CD14-positive monocyte (primary cell): Measurements from ENCODE around the gene EVX2. TPM values are rescaled to one million over a fixed set of nuclear protein-coding genes. Genes with fewer than 3 reads are reported as not detected.

Experiments used
- DNase-seq, 3 donors: peaks; one replicate each; pipeline ENCODE4 v3.0.0-alpha.2; 2011 to 2022
- H2AFZ ChIP-seq: 2 replicates; pipeline ENCODE4 v1.6.0; 2012; ENCODE audit warnings: mild to moderate bottlenecking, low read depth, low read length, inconsistent platforms; ENCODE audit not compliant: insufficient read depth, poor library complexity, severe bottlenecking
- H3K27ac ChIP-seq, 2 donors: 1 replicate in 1 of 2; 2 replicates in 1 of 2; pipeline ENCODE4 v1.5.1; 2012 to 2013; ENCODE audit warnings: low read length in 2 of 2, control low read depth in 1 of 2, inconsistent platforms in 1 of 2, low read depth in 1 of 2, mild to moderate bottlenecking in 1 of 2
- H3K27me3 ChIP-seq, 2 donors: one replicate each; pipeline versions ENCODE4 v1.6.0 to v1.6.1; 2011 to 2013; ENCODE audit warnings: low read length in 2 of 2; ENCODE audit not compliant: control insufficient read depth in 2 of 2, insufficient read depth in 2 of 2
- H3K36me3 ChIP-seq, 2 donors: replicated peaks in 1 of 2; 1 replicate in 1 of 2; 2 replicates in 1 of 2; pipeline versions ENCODE4 v1.5.1 to v1.6.1; 2012 to 2013; ENCODE audit warnings: low read length in 2 of 2, control low read depth in 1 of 2, inconsistent platforms in 1 of 2, mild to moderate bottlenecking in 1 of 2; ENCODE audit not compliant: insufficient read depth in 2 of 2, control insufficient read depth in 1 of 2
- H3K4me1 ChIP-seq, 2 donors: 1 replicate in 1 of 2; 2 replicates in 1 of 2; pipeline versions ENCODE4 v1.5.1 to v1.6.1; 2012 to 2013; ENCODE audit warnings: low read length in 2 of 2, control low read depth in 1 of 2, inconsistent platforms in 1 of 2, mild to moderate bottlenecking in 1 of 2, moderate library complexity in 1 of 2; ENCODE audit not compliant: insufficient read depth in 2 of 2, control insufficient read depth in 1 of 2
- H3K4me2 ChIP-seq: replicated peaks from 2 replicates; pipeline ENCODE3; 2012; ENCODE audit warnings: low read length, moderate library complexity, mild to moderate bottlenecking; ENCODE audit not compliant: poor library complexity, severe bottlenecking; ENCODE audit errors: extremely low read depth
- H3K4me3 ChIP-seq, 3 experiments: fragments of 200-600 bp in 1 of 3; sonication (generic) in 1 of 3; replicated peaks in 1 of 3; 1 replicate in 2 of 3; 2 replicates in 1 of 3; pipeline ENCODE4 v1.5.1; 2011 to 2013; ENCODE audit warnings: low read length in 3 of 3, mild to moderate bottlenecking in 3 of 3, control low read depth in 2 of 3, low read depth in 2 of 3, inconsistent platforms in 1 of 3, moderate library complexity in 1 of 3
- H3K79me2 ChIP-seq: 2 replicates; pipeline ENCODE4 v1.6.0; 2012; ENCODE audit warnings: mild to moderate bottlenecking, control low read depth, inconsistent platforms, low read length, moderate library complexity; ENCODE audit not compliant: insufficient read depth
- H3K9ac ChIP-seq: 2 replicates; pipeline ENCODE4 v1.6.0; 2017; ENCODE audit warnings: low read length, mild to moderate bottlenecking; ENCODE audit not compliant: insufficient read depth, poor library complexity, severe bottlenecking
- H3K9me3 ChIP-seq, 2 donors: replicated peaks in 1 of 2; 1 replicate in 1 of 2; 2 replicates in 1 of 2; pipeline versions ENCODE4 v1.5.1 to v1.6.1; 2012 to 2013; ENCODE audit warnings: low read length in 2 of 2, control low read depth in 1 of 2; ENCODE audit not compliant: control insufficient read depth in 1 of 2, insufficient read depth in 1 of 2
- H4K20me1 ChIP-seq: 2 replicates; pipeline ENCODE4 v1.6.0; 2012; ENCODE audit warnings: mild to moderate bottlenecking, low read length, control low read depth, moderate library complexity; ENCODE audit not compliant: insufficient read depth
- H3K27ac Mint-ChIP-seq, 7 donors: one replicate each; pipeline ENCODE4 v1.8.0; 2020; ENCODE audit warnings: mild to moderate bottlenecking in 7 of 7, mixed read lengths in 7 of 7, moderate library complexity in 6 of 7, inconsistent platforms in 2 of 7
- H3K27me3 Mint-ChIP-seq, 3 donors: one replicate each; pipeline ENCODE4 v1.8.0; 2021 to 2022; ENCODE audit warnings: low read depth in 3 of 3, mild to moderate bottlenecking in 3 of 3, mixed read lengths in 3 of 3, moderate library complexity in 3 of 3, inconsistent platforms in 1 of 3
- H3K36me3 Mint-ChIP-seq, 2 donors: one replicate each; pipeline ENCODE4 v1.8.0; 2020; ENCODE audit warnings: mixed read lengths in 2 of 2, inconsistent platforms in 1 of 2, mild to moderate bottlenecking in 1 of 2
- H3K4me1 Mint-ChIP-seq: one replicate; pipeline ENCODE4 v1.8.0; 2020; ENCODE audit warnings: mild to moderate bottlenecking, mixed read lengths
- H3K4me3 Mint-ChIP-seq, 2 donors: one replicate each; pipeline ENCODE4 v1.8.0; 2020; ENCODE audit warnings: mild to moderate bottlenecking in 2 of 2, mixed read lengths in 2 of 2, moderate library complexity in 1 of 2
- H3K9me3 Mint-ChIP-seq, 7 donors: one replicate each; pipeline ENCODE4 v1.8.0; 2020 to 2022; ENCODE audit warnings: mixed read lengths in 7 of 7, mild to moderate bottlenecking in 6 of 7, moderate library complexity in 6 of 7, inconsistent platforms in 2 of 7
- whole genome bisulfite sequencing: methylation state at CpG from one replicate; pipeline ENCODE4 v1.1.5; 2013; ENCODE audit warnings: missing lambda C conversion rate; ENCODE audit not compliant: insufficient coverage; 5-methylcytosine and 5-hydroxymethylcytosine counted together
- intact Hi-C, 2 donors: fragments of 100-400 bp; cut with micrococcal nuclease; formaldehyde crosslinking; loops; one replicate each; pipeline versions ENCODE4 v1.15.0 to v1.15.1; 2023
- polyA plus RNA-seq, 3 donors: library from polyadenylated mRNA; depleted of rRNA in 1 of 3; unstranded in 2 of 3; stranded (reverse) in 1 of 3; fragments of 300-500 nt in 2 of 3; fragments of >200 nt in 1 of 3; fragmentation: Illumina TruSeq in 2 of 3; gene quantifications; 1 replicate in 2 of 3; 2 replicates in 1 of 3; pipeline ENCODE4 v1.2.3, GENCODE V29; 2012 to 2021
- TF ChIP-seq, protein P1 (sequence below): fragments of 200-600 bp; IDR thresholded peaks from one replicate; pipeline ENCODE4 v1.8.0; 2022; ENCODE audit warnings: antibody characterized with exemption, mild to moderate bottlenecking

EVX2 gene
- polyA plus RNA-seq, 3 donors, result not detected

DNA sequence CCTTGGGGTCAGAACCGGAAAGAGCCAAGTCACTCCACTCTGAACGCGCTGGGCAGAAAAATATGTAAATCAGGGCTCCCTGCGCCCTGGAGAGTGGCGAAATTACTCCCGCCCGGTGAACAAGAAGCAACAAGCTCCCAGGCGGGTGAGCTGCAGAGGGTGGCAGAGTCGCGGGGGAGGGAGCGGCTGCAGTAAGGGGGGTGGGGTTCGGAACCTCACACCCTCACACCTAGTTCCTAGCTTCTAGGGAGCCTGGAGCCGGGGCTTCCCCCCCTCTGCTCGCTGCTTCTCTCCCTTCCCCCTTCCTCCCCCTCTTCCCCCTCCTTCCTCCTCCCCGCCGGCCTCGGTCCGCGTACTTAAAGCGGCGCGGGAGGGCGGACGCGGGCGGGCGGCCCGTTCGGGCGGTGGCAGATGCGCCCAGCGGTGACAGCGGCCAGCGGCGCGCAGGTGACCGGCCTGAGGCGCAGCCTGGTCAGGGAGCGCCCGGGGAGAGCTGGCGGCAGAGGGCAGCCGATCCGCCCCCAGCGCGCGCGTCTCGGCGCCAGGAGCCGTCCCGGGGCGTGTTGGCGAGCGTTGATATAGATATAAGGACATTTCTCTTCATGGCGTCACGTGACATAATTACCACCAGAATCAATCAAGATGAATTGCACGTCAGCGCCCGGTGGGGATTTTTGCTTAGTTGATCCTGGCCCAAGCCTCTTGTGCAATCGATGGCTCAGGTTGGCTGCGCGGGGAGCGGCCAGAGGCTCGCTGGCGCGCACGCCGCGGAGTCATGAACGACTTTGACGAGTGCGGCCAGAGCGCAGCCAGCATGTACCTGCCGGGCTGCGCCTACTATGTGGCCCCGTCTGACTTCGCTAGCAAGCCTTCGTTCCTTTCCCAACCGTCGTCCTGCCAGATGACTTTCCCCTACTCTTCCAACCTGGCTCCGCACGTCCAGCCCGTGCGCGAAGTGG lies 23.1 kb upstream of the EVX2 start, which contains the start of gene HOXD11:
Gene HOXD11 (plus strand): TSS at position 700 of the 959 bp plus-strand sequence. CDS start 76 bp downstream, at position 776.
- H3K36me3 ChIP-seq, result no peaks in the 10 kb centered on the region
- peak within 1 kb of the TSS in 1 of 3 experiments; percentile 63 for H3K4me3 ChIP-seq
- Mint-ChIP-seq H3K9me3 (peaks cover 0 to 43% (median 25%) of the 10 kb centered on the region in 7 donors), H3K27ac (no peak within 1 kb of the TSS), H3K27me3 (peaks cover 89 to 98% (median 91%) of the 10 kb centered on the region in 3 donors), H3K4me1 (peaks cover 28% of the 10 kb centered on the region), H3K4me3 (peak within 1 kb of the TSS; percentile 54 to 87), H3K36me3 (peaks cover 3 to 16% of the 10 kb centered on the region in 2 donors)
- DNase-seq, result peak in 1 of 3 donors; percentile 47
- intact Hi-C loops, result no loop called here
- no peak within 1 kb of the TSS for H3K27ac ChIP-seq
- WGBS, result 5% methylated on average over 60 of the region's 85 CpGs
- no peak within 1 kb of the TSS for H3K9ac ChIP-seq
- H3K4me1 ChIP-seq, result peaks cover 6 to 12% of the 10 kb centered on the region in 2 donors
- H3K4me2 ChIP-seq, result peak within 1 kb of the TSS; percentile 59
- peaks cover 77 to 93% of the 10 kb centered on the region in 2 donors for H3K27me3 ChIP-seq
- TF ChIP-seq, protein P1, sequence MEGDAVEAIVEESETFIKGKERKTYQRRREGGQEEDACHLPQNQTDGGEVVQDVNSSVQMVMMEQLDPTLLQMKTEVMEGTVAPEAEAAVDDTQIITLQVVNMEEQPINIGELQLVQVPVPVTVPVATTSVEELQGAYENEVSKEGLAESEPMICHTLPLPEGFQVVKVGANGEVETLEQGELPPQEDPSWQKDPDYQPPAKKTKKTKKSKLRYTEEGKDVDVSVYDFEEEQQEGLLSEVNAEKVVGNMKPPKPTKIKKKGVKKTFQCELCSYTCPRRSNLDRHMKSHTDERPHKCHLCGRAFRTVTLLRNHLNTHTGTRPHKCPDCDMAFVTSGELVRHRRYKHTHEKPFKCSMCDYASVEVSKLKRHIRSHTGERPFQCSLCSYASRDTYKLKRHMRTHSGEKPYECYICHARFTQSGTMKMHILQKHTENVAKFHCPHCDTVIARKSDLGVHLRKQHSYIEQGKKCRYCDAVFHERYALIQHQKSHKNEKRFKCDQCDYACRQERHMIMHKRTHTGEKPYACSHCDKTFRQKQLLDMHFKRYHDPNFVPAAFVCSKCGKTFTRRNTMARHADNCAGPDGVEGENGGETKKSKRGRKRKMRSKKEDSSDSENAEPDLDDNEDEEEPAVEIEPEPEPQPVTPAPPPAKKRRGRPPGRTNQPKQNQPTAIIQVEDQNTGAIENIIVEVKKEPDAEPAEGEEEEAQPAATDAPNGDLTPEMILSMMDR, result no peak
- H2AFZ ChIP-seq, result no peak within 1 kb of the TSS
- H4K20me1 ChIP-seq, result no peaks in the 10 kb centered on the region
- H3K79me2 ChIP-seq, result no peaks in the 10 kb centered on the region
- H3K9me3 ChIP-seq, result peaks cover 0 to 62% of the 10 kb centered on the region in 2 donors

DNA sequence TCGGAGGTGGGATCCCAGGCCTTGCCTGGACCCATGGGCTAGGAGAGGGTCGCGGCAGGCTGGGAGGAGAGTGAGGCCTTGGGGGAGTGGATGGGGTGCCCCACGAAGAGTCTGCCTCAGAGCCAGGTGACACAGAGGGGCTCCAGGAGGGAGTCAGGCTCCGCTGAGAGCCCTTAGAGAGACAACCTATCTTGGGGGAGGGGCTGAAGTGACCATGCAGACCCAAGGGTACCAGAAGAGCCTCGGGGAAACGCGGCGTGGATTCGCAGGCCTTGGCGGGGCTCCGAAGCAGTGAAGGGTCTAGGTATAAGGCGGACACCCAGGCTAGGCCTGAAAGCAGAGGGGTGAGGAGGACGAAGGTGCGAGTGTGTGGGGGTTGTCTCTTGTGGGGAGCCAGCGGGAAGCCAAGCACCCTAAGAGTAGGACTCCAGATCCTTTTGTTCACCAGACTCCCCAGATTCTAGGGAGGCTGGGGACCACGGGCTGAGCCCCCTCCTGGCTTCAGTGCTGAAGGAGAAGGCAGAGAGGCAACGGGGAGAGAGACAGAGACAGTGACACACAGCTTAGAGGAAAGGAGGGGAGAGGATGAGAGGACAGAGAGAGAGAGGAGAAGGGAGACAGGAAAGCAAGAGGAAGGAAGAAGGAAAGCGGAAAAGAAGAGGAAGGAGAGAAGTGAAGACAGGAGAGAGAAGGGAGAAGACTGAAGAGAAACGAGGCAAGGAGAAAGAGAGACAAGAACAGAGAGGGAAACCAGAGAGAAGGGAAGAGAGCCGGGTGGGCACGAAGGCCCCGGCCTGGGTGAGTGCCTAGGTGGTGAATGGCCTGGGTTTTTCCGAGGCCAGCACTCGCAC lies 22.2 kb upstream of the EVX2 start:
- Mint-ChIP-seq H3K9me3 (peaks cover 0 to 39% (median 24%) of the 10 kb centered on the region in 7 donors), H3K27ac (no peak overlapping the region), H3K4me3 (peak overlapping the region in 1 of 2 donors; percentile 83), H3K4me1 (peaks cover 24% of the 10 kb centered on the region), H3K36me3 (peaks cover 3 to 13% of the 10 kb centered on the region in 2 donors), H3K27me3 (peaks cover 90 to 98% (median 91%) of the 10 kb centered on the region in 3 donors)
- peaks cover 6 to 12% of the 10 kb centered on the region in 2 donors for H3K4me1 ChIP-seq
- no peak overlapping the region for H3K9ac ChIP-seq
- TF ChIP-seq, protein P1, result no peak
- no peak overlapping the region for H2AFZ ChIP-seq
- no peaks in the 10 kb centered on the region for H3K79me2 ChIP-seq
- intact Hi-C loops, result no loop called here
- H3K27ac ChIP-seq, result no peak overlapping the region
- peaks cover 77 to 93% of the 10 kb centered on the region in 2 donors for H3K27me3 ChIP-seq
- no peaks in the 10 kb centered on the region for H3K36me3 ChIP-seq
- H4K20me1 ChIP-seq, result no peaks in the 10 kb centered on the region
- peaks cover 0 to 63% of the 10 kb centered on the region in 2 donors for H3K9me3 ChIP-seq
- H3K4me2 ChIP-seq, result peak overlapping the region; percentile 59
- 8% methylated on average over 23 of the region's 25 CpGs for WGBS
- no peak for DNase-seq
- peak overlapping the region in 1 of 3 experiments; percentile 63 for H3K4me3 ChIP-seq
